HL-60 (cell line): ENCODE results near the gene SLC38A10.
A peak's percentile ranks its signal among the peaks of the same experiment; 100 is the strongest.

ENCODE experiments used
- DNase-seq, 2 experiments: peaks; one replicate each; pipeline ENCODE4 v3.0.0-alpha.2; 2010 to 2020; ENCODE audit warnings: low read depth in 1 of 2, low spot score in 1 of 2
- H3K27ac ChIP-seq: fragments of 250-450 bp; sonication (Bioruptor Pico); replicated peaks from 2 replicates; pipeline ENCODE4 v1.5.1; 2020; ENCODE audit warnings: mild to moderate bottlenecking, moderate library complexity
- H3K27me3 ChIP-seq: fragments of 250-450 bp; sonication (Bioruptor Pico); 2 replicates; pipeline ENCODE4 v1.5.1; 2021; ENCODE audit warnings: mild to moderate bottlenecking, moderate library complexity; ENCODE audit not compliant: insufficient read depth, poor library complexity, severe bottlenecking
- H3K4me3 ChIP-seq: replicated peaks from 2 replicates; pipeline ENCODE4 v1.5.1; 2011; ENCODE audit warnings: mild to moderate bottlenecking, control low read depth, low read length; ENCODE audit not compliant: insufficient read depth
- CTCF ChIP-seq: IDR thresholded peaks from one replicate; pipeline ENCODE4 v1.5.1; 2011; ENCODE audit warnings: low read length, control low read depth, inconsistent platforms; ENCODE audit not compliant: insufficient read depth
- GABPA ChIP-seq: IDR thresholded peaks from 2 replicates; pipeline ENCODE4 v1.6.1; 2012; ENCODE audit warnings: low read depth
- POLR2AphosphoS5 ChIP-seq: IDR thresholded peaks from 2 replicates; pipeline ENCODE4 v1.6.1; 2012; ENCODE audit warnings: low read depth
- REST ChIP-seq: IDR thresholded peaks from 2 replicates; pipeline ENCODE4 v1.6.1; 2012; ENCODE audit warnings: low read depth; ENCODE audit not compliant: insufficient replicate concordance
- SPI1 ChIP-seq: IDR thresholded peaks from 2 replicates; pipeline ENCODE4 v1.6.1; 2012; ENCODE audit warnings: low read depth, mild to moderate bottlenecking, borderline replicate concordance

SLC38A10 gene

GRCh38 chr17:81307636-81308560 is 12.8 kb upstream of the SLC38A10 start:
- Histone ChIP-seq H3K27ac (no peak overlapping the region), H3K27me3 (no peaks in the 10 kb centered on the region), H3K4me3 (no peak overlapping the region)
- TF ChIP-seq CTCF (no peak), GABPA (no peak), SPI1 (no peak), REST (no peak), POLR2AphosphoS5 (no peak)
- DNase-seq = no peak

- TF ChIP-seq GABPA = no peak
- TF ChIP-seq SPI1 = no peak
- TF ChIP-seq CTCF = no peak
- TF ChIP-seq REST = no peak
- TF ChIP-seq POLR2AphosphoS5 = no peak
- Histone ChIP-seq H3K27ac (0 out of 2 replicates have a peak overlapping the region, but pooled peaks have one; percentile 15), H3K4me3 (no peak overlapping the region), H3K27me3 (no peaks in the 10 kb centered on the region)
- peak; percentile 45 to 66 for DNase-seq
Measured at GRCh38 chr17:81306898-81307510, 11.9 kb upstream of the SLC38A10 start.

- no peak overlapping the region for H3K4me3 ChIP-seq
- TF ChIP-seq GABPA (no peak), SPI1 (no peak), REST (no peak), POLR2AphosphoS5 (no peak)
- DNase-seq = no peak
- no peaks in the 10 kb centered on the region for H3K27me3 ChIP-seq
- no peak overlapping the region for H3K27ac ChIP-seq
Measured at GRCh38 chr17:81306491-81306890, 11.4 kb upstream of the SLC38A10 start.
